IPS DF 4.7 (cell line): ENCODE data around the gene ZNF593OS.

Experiments
- DNase-seq: peaks from one replicate; pipeline ENCODE4 v3.0.0-alpha.2; 2013; ENCODE audit warnings: low spot score; ENCODE audit errors: extremely low read depth

Gene ZNF593OS

GRCh38 chr1:26126321-26127084 is 45.1 kb downstream of the ZNF593OS start:
- DNase-seq = no peak

GRCh38 chr1:26125946-26126320 is 45.7 kb downstream of the ZNF593OS start:
- DNase-seq = no peak

GRCh38 chr1:26125382-26125781 is 46.2 kb downstream of the ZNF593OS start:
- no peak for DNase-seq

GRCh38 chr1:26124418-26125331 is 47.0 kb downstream of the ZNF593OS start:
- no peak for DNase-seq

- DNase-seq = no peak
Measured at GRCh38 chr1:26122988-26123973, 48.4 kb downstream of the ZNF593OS start.

GRCh38 chr1:26121854-26122773 is 49.5 kb downstream of the ZNF593OS start:
- no peak for DNase-seq

- no peak for DNase-seq
Measured at GRCh38 chr1:26119892-26120608, 51.6 kb downstream of the ZNF593OS start.
